Measurements from ENCODE around the gene PRRT2. TPM values are rescaled to one million over a fixed set of nuclear protein-coding genes. Genes with fewer than 3 reads are reported as not detected.
"Not testable (repeated sequence)": the region's sequence is repeated elsewhere in the genome, so short reads cannot be mapped to it uniquely, and the experiment has no call there.

PRRT2 gene
- total RNA-seq, 1 donor from 2014 or later: under 0.01 TPM

GRCh38 chr16:29831490-29831889 is 19.5 kb downstream of the PRRT2 start:
- no peak for DNase-seq (ENCODE audit: low read depth in 2 of 2)

- not testable (repeated sequence) for DNase-seq (ENCODE audit: low read depth in 2 of 2)
Observed at GRCh38 chr16:29833219-29833618, 21.2 kb downstream of the PRRT2 start.

DNA sequence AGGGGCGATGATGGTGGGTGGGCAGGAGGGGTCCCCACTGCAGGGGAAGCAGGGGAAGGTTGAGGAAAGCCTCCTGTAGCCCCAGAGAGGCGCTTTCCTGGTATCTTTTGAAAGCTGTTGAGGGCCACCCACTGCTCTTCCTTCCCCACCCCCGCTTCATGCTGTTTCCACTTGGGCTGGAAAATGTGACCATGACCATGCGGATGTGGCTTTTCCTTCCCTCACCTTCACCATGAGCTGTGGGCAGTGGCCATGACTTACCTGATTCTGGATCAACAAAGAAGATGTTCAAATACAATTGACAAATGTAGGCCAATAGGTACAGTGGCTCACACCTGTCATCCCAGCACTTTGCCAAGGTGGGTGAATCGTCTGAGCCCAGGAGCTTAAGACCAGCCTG is 22.1 kb downstream of the PRRT2 start:
- no peak for DNase-seq (ENCODE audit: low read depth in 2 of 2)

GRCh38 chr16:29835926-29836325 is 23.9 kb downstream of the PRRT2 start:
- no peak for DNase-seq (ENCODE audit: low read depth in 2 of 2)

DNA sequence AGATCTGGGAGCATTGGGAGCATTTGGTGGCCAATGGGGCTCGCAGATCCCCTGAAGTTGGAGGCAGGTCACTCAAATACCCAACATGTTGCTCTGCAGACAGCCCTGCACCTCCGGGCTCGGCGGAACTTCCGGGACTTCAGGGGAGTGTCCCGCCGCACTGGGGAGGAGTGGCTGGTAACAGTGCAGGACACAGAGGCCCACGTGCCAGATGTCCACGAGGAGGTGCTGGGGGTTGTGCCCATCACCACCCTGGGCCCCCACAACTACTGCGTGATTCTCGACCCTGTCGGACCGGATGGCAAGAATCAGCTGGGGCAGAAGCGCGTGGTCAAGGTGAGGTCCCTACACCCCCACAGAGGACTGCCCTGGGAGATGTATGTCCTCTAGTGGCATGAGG is 24.6 kb downstream of the PRRT2 start:
- no peak for DNase-seq (ENCODE audit: low read depth in 2 of 2)

DNA sequence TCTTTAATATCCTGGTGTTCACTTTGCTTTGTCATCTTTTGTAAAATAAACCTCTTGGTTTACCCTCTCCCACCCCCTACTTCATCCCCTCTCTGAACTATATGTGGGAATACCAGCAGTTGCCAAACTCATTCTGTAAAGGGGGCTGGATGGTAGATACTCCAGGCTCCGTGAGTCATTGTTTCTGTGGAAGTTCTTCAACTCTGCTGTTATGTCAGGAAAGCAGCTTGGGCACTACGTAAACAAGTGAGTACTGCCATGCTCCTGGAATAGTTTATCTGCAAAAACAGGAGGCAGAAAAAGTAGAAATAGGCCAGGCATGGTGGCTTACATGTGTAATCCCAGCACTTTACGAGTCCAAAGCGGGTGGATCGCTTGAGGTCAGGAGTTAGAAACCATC is 25.8 kb downstream of the PRRT2 start:
- peak; percentile 49 to 50 for DNase-seq (ENCODE audit: low read depth in 2 of 2)

GRCh38 chr16:29839822-29840221 is 27.8 kb downstream of the PRRT2 start:
- no peak for DNase-seq (ENCODE audit: low read depth in 2 of 2)

GRCh38 chr16:29840240-29840639 is 28.2 kb downstream of the PRRT2 start:
- no peak for DNase-seq (ENCODE audit: low read depth in 2 of 2)

- no peak for DNase-seq (ENCODE audit: low read depth in 2 of 2)
Observed at GRCh38 chr16:29841631-29842030, 29.6 kb downstream of the PRRT2 start.

- DNase-seq (ENCODE audit: low read depth in 2 of 2): no peak
Observed at GRCh38 chr16:29842732-29843346, 30.8 kb downstream of the PRRT2 start.

- DNase-seq (ENCODE audit: low read depth in 2 of 2): no peak
Observed at GRCh38 chr16:29843931-29844330, 31.9 kb downstream of the PRRT2 start.

- DNase-seq (ENCODE audit: low read depth in 2 of 2): no peak
Observed at GRCh38 chr16:29844575-29845331, 32.8 kb downstream of the PRRT2 start.

DNA sequence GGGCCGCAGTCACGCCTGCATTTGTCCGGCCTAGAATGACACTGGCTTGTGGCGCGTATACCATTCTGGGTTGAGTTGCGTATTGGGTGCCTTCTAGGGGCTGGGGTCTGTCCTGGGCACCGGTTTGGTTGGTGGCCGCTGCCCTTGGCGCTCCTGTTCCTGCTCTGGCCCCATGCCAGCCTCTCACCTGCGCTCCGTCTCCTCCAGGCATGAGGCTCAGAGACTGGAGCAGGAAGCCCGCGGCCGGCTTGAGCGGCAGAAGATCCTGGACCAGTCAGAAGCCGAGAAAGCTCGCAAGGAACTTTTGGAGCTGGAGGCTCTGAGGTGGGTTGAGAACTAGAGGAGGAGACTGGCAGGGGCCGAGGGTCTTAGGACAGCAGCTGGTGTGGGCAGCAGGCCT is 33.7 kb downstream of the PRRT2 start:
- no peak for DNase-seq (ENCODE audit: low read depth in 2 of 2)

- DNase-seq (ENCODE audit: low read depth in 2 of 2): peak; percentile 77 to 78
Observed at GRCh38 chr16:29848420-29849297, 36.7 kb downstream of the PRRT2 start.

GRCh38 chr16:29849505-29849904 is 37.5 kb downstream of the PRRT2 start:
- no peak for DNase-seq (ENCODE audit: low read depth in 2 of 2)

DNA sequence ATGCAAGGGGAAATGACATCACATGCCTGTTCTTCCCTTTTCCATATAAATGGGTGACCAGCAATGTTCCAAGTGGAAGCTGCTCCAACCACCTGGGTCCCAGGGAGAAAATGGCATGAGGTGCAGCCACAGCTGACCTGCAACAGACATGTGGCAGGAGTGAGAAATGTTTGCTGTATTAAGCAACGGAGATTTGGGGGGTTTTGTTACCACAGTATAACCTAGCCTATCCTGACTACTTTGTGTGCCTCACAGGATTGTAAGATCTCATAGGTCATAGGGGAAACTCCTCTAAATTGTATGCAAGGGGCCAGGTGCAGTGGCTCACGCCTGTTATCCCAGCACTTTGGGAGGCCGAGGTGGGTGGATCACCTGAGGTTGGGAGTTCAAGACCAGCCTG is 39.0 kb downstream of the PRRT2 start:
- no peak for DNase-seq (ENCODE audit: low read depth in 2 of 2)

DNA sequence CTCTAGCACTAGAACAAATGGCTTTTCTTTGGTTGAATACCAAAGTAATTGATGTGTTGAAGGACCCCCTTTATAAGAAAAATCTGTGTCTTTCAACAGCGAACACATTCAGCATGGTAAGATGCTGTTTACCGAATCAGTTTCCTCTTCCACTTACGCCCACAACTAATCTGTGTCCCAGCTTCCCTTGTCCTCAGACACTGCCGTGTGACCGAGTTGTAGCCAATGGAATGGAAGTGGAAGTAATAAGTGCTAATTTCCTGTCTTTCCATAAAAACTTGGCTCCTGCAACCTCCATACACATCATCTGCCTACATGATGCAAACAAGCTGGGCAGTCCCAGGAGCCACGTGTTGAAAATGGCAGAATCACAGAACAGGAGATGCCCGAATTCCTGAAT is 40.7 kb downstream of the PRRT2 start:
- peak; percentile 94 for DNase-seq (ENCODE audit: low read depth in 2 of 2)

- DNase-seq (ENCODE audit: low read depth in 2 of 2): no peak
Observed at GRCh38 chr16:29854520-29855100, 42.6 kb downstream of the PRRT2 start.

DNA sequence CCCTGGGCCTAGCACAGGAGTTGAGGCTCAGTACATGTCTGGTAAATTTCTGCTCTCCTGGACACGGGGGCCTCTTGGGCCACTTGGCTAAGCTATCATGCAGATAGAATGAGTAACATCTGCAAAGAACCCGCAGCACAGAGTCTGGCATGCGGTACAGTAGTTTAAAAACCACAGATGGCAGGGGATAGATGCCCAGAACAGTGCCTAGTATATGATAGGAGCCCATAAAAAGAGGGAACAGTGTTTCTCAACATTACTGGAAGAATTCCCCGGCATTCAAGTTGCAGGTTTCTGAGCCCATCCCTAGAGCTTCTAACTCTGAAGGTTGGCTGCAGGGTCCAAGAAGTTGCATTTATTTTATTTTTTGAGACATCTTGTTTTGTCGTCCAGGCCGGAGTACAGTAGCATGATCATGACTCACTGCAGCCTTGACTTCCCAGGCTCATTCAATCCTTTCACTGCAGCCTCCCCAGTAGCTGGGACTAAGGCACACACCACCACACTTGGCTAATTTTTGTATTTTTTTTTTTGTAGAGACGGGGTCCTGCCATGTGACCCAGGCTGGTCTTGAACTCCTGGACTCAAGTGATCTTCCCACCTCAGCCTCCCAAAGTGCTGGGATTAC is 45.3 kb downstream of the PRRT2 start:
- DNase-seq (ENCODE audit: low read depth in 2 of 2): no peak

DNA sequence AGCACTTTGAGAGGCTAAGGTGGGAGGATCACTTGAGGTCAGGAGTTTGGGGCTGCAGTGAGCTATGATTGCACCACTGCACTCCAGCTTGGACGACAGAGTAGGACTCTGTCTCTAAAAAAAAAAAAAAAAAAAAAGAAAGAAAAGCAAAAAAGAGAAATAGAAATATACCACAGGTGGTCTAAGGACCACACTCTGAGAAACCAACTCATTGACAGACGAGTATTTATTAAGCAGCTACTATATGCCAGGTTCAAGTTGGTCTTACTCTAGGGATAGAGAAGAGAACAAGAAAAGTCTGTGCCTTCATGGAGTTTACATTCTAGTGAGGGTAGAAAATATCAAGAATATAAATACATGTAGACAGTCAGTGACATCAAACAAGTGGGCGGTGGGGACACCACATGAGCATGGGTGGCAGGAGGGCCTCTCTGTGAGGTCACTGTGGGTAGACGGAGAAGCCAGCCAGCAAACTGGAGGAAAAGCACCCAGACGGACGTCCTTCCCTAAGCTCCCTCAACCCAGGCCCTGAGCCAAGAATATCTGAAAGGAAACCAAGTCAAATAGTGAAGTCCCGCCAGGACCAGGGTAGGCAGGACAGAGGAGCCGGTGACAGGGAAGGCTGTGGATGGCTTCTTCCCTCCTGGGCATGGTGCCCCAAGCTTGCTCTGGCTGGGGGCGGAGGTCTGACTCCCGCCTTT is 46.3 kb downstream of the PRRT2 start:
- no peak for DNase-seq (ENCODE audit: low read depth in 2 of 2)

- no peak for DNase-seq (ENCODE audit: low read depth in 2 of 2)
Observed at GRCh38 chr16:29858974-29859373, 47.0 kb downstream of the PRRT2 start.

All from lung microvascular endothelial cell (primary cell).